Activated naive CD4-positive, alpha-beta T cell treated with anti-CD3 and anti-CD28 coated beads, Interleukin-2, amount 50 U/mL, for 16 hours (primary cell): ENCODE measurements around the gene TXNRD2.

Experiments used
- DNase-seq: peaks from one replicate; pipeline ENCODE4 v3.0.0-alpha.2; 2020

TXNRD2 gene

GRCh38 chr22:19941365-19942082, at the start of gene TXNRD2, which contains the start of gene COMT:
TSS of gene TXNRD2 (minus strand) at chr22:19941818. CDS start at chr22:19941803, 15 bp downstream.
TSS of gene COMT (plus strand) at chr22:19941772. CDS start at chr22:19962527, 20,755 bp downstream.
- DNase-seq, result peak; percentile 74

GRCh38 chr22:19991395-19991644, 49.7 kb upstream of the TXNRD2 start:
- DNase-seq, result no peak

DNA sequence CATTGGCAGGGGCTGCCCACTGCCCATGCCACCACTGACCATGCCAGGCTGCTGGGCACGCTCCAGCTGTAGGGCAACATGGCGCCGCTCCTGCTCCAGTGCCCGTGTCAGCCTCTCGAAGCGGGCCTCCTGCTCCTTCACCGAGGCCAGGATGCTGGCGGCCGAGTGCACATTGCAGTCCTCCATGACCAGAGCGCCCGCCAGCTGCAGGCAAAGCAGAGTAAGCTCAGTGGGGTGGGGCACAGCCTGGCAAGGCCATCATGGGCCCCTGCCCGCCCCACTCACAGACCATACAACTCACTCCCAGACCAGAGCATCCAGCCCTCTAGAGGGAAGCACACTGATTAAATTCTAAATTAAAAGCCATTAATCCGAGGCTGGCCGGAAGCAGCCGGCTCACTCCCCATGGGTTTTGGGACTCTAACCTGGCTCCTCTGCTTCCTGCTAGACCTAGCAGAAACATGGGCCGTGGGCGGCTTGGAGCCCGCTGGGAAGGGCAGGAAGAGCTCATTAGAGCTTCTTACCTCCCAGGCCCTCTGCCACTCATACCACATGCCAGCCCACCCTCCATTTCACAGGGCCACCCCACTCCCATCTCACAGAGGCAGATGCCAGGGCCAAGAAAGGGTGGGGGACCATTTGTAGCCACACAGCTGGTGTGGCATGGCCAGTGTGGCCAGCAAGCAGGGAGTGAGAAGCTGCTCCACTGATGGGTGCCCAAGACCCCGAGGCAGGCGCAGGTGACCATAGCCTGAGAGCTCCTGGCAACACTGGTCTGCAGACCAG, 49.2 kb upstream of the TXNRD2 start:
- no peak for DNase-seq

DNA sequence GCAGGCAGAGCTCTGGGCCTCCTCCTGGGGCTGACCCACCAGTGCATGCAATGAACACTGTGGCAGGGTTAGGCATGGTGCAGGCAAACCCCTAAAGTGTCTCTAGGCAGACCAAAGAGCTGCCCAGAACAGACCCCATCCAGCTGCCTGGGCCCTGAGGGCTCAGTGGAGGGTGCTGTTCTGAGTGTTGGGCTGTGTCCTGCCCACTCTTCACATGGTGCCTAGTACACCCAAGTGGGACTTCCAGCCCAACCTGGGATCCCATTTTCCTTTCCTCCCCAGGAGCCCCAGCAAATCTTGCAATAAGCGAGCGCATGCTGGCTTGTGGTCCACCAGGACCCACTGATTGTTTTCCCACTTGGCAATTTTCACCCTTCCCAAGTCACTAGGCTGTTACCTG, 48.6 kb upstream of the TXNRD2 start:
- no peak for DNase-seq

DNA sequence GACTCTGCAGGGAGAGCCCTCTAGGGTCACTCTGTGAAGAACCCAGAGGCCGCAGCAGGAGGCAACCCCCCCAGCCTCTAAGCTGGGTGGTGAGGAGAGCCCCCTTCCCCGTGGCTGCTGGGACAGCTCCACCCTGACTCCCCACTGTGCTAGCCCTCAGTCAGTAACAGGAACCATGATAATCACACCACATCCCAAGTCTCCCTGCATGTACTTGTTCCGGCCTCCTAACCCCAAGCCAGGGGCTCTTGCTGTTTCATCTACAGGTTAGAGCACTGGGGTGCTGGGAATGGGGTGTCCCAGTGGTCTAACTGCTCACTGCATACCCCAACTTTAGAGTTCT, 48.1 kb upstream of the TXNRD2 start:
- no peak for DNase-seq

DNA sequence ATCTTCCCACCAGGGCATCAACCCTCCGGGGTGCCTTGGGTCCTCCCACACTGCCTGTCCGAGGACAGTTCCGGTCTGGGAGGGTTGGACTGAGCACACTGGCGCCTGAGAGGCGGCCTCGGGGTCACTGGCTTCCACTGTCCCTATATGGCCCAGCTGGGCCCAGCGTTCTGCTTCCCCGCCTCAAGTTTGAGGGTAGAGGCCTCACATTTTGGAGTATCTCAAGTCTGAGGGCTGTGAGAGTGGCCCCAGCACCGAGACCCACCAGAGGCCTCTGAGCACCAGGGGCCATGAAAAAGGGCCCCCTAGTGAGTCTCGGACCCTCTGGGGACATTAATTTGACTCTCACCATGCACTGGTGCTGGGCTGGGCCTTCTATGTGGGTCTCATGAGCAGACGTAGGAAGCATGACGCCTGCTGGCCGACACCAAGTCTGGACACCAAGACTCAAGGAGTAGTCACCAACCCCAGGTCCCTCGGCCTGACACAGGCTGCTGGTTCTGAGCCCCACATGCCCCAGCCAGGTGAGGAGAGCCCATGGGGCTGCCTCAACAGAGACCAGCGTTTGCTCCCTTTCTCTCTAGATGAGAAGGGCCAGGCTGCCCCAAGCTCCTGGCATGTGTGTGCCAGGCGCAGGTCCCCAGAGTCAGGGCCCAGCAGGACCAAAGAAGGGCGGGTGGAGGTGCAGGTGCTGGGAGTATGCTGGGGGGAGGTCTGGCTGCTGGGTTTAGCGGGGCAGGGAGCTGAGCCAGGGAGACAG, 47.5 kb upstream of the TXNRD2 start:
- DNase-seq, result no peak

DNA sequence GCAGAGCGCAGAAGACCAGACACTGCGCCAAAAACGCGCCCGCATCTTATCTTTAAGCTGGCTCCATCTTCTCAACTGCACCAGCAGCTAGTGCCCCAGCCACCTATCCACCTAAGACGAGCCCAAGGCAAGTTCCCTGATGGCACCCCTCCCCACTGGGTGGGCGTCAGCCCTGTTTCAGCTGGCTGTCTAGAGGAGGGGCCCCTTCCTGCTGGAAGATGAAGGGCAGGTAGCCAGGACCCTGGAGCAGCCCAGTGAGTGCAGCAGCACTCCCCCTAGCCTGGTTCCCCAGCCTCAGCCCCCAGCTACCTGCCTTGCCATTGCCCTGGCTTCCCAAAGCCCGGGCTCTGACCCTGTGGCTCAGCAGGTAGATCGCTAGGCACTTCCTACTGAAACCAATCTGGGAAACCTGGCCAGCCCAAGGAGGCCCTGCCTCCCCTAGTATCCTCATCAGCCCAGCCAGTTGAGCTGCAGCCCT, 46.8 kb upstream of the TXNRD2 start:
- DNase-seq, result no peak

- DNase-seq, result no peak
These were observed 46.0 kb upstream of the TXNRD2 start for GRCh38 chr22:19987394-19988306.

DNA sequence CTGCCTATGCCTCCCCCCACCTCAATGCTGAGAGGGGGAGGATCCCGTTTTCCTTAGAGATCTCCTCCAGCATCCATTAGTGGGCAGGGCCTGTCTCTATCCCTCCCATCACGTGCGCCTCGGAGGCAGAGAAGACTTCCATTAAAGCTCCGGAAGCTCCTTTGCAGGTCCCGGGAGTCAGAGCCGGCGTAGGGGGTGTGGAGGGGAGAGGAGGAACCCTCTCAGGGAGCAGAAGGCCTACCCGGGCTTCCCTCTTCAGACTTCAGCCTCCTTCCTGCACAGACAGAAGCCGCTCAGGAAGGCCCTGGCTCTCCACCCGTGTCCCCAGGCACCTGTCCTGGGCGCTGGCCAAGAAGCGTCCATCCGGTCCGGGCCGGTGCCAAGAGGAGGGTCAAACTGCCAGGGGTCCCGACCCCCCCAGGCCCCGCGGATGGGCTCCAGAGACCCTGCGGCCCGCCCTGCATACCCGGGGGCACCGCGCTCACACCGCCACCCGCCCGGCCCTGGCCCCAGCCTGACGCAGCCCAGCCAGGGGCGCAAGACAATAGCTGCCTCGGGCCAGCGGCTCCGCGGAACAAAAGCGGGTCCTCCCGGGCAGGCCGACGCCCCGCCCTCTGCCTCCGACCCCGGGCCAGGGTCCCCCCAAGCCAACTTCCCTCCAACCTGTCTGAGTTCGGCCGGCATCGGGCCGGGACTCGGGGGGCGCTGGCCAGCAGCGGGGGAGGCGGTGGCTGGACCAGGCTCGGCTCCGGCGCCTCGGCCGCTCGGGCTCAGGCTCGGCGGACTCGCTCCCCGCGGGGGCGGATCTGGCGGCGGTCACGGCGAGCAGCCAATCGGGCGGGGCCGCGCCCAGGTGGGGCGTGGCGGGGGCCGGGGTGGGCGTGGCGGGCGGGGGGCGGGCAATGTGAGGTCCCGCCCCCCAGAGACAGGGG, 45.1 kb upstream of the TXNRD2 start:
- DNase-seq, result peak; percentile 61

GRCh38 chr22:19986011-19986409, 44.4 kb upstream of the TXNRD2 start:
- DNase-seq, result no peak

DNA sequence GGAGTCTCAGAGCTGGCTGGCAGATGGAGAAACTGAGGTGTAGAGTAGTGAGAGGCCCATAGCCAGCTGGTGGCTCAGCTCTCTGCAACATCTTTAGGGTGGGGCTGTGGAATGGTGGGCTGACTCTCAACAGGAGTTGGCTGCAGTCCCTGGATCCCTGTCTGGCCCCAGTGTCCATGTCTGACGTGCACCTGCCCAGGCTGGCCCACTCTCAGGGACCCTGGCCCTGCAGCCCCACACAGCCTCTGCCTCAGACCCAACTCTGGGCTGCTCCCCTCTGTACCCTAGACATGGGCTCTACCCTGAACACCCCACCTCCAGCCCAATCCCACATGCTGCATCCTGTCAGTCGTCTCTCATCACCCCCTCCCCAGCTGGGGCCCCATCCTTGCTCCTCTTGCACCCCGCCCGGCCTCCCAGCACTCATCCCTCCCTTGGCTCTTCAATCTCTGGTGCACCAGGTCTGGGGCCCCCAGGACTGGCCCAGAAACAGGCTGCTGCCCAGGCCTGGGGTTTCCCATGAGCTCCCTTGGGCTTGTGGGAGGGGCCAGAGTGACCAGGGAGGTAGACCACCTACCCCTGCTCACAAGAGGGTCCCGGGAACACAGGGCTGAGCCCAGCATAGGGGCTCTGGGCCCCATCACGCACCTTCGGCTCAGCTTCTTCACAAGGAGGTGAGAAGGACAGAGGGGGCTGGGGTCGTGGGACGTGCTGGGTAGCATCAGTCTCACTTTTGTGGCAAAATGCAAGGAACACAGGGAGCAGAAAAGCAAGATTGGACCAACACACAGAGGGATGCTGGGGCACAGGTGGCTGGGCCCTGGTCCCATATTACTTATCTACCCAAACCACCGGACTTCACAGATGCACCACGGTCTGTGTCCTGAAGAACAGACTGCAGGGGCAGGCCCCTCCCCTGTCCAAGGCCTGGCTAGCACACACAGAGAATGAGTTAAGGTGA, 43.5 kb upstream of the TXNRD2 start:
- DNase-seq, result no peak

- no peak for DNase-seq
These were observed 42.7 kb upstream of the TXNRD2 start for GRCh38 chr22:19984201-19984753.

DNA sequence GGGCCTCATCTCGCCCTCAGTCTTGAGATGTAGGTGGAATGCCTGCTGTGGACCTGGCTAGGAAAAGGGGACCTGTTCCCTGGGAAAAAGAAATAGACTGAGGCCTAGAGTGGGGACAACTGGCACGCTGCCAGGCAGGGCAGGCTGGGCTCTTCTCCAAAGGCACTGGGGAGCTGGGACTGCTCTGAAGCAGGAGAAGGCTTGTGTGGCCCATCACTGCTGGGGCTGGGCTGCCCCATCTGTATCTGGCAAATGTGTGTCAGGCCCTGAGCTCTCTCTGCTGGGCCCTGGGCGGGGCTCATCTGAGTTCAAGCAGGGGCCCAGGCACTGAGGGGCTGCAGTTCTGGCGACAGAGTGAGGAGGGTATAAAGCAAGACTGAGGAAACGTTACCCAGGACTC, 42.1 kb upstream of the TXNRD2 start:
- DNase-seq, result no peak

- no peak for DNase-seq
These were observed 41.5 kb upstream of the TXNRD2 start for GRCh38 chr22:19982991-19983578.

GRCh38 chr22:19981961-19982920, 40.6 kb upstream of the TXNRD2 start:
- no peak for DNase-seq

DNA sequence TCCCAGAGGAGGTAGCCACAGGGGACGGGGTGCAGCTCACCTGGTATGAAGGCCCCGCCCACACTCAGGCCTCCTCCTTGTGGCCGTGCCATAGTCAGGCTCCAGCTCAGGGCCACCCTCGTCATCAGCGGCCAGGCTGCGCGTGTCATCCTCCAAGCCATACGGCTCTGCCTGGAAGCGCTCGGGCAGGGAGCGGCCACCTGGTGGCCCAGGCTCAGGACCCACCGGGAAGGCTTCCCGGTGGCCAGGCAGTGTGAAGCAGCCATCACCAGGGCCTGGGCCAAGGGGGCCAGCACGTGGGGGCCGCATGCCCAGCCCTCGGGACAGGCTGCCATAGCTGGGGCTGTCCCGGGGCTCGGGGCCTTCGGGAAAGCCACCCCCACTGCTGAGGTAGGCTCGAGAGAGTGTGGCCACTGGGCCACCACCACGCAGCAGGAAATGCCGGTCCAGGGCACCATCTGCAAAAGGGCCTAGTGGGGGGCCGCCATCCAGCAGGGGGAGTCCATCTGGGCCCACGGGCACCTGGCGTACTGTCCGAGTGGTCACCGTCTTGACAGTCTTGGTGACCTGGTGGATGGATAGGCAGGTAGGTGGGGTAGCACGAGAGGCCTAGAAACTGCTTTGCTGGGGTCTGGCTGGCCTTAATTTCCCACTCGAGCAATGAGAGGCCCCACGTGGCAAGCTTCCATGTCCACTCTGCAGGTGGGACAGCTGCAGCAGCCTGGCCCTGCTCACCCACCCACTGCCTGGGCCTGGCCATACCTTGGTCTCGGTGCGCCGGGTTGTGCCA, 39.7 kb upstream of the TXNRD2 start:
- DNase-seq, result no peak

DNA sequence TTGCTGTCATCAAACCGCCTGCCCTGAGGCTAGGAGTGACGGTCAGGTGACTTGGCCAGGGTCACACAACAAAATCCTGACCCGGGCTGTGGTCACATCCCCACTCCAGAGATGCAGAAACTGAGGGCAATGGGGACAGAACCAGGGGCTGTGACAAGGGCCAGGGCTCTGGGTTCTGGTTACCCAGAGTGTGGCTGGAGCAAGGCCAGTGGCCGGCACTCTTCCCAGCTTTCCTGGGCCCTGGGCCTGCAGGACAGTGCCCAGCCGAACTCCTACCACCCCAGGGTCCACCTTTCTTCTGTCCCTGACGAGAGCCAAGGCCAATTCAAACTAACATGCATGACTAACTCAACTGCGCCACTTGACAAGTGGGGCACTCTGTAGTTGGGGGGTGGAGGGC, 39.1 kb upstream of the TXNRD2 start:
- no peak for DNase-seq
